A549 treated with AZD9567 at 1 μM for 4 hours (cell line): ENCODE data around the gene NDUFAF3. TPM values are rescaled to one million over a fixed set of nuclear protein-coding genes. Genes with fewer than 3 reads are reported as not detected.

ENCODE experiments used
- total RNA-seq: library from RNA; stranded (reverse); fragments of 200-300 nt; extraction: Qiagen RNA extraction; gene quantifications from 5 replicates; pipeline ENCODE4 v1.2.3, GENCODE V29; 2022; ENCODE audit not compliant: insufficient read depth

NDUFAF3 gene, protein sequence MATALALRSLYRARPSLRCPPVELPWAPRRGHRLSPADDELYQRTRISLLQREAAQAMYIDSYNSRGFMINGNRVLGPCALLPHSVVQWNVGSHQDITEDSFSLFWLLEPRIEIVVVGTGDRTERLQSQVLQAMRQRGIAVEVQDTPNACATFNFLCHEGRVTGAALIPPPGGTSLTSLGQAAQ
- total RNA-seq = 64.2 to 93.5 TPM (median 87.1 TPM) in 5 replicates

GRCh38 chr3:49021813-49022687 lies at the start of gene NDUFAF3:
Gene NDUFAF3, plus strand, starts transcription at chr3:49022121. Its CDS starts 24 bp downstream, at chr3:49022145.

DNA sequence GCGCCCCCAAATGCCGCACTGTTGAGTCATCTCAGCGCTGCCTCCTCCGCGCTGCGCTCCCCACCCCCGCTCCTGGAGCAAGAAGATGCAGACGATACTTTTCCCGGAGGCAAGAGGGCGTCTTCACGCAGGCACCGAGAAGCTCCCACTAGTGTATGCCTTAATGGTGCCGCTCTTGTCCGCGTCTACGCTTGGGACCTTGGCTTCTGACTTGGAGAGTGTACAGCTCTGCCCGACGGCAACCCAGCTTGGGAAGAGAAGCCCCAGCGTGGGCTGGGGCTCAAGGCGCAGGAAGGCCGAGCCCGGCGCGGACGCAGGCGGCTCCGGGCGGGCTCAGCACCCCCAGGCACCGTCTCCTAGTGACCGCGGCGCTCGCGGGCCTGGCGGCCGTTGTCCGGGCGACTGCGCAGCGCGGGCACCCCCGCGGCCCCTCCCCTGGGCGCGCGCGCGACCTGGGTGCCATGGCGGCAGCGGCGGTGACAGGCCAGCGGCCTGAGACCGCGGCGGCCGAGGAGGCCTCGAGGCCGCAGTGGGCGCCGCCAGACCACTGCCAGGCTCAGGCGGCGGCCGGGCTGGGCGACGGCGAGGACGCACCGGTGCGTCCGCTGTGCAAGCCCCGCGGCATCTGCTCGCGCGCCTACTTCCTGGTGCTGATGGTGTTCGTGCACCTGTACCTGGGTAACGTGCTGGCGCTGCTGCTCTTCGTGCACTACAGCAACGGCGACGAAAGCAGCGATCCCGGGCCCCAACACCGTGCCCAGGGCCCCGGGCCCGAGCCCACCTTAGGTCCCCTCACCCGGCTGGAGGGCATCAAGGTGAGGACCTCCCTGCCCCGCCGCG lies 31.9 kb upstream of the NDUFAF3 start, which contains the start of gene P4HTM:
TSS of gene P4HTM (plus strand) at position 446 of the 840 bp plus-strand sequence. CDS start at position 462, 16 bp downstream.

GRCh38 chr3:49007068-49007770 lies 14.7 kb upstream of the NDUFAF3 start, which contains the start of gene WDR6:
Gene WDR6, plus strand, starts transcription at chr3:49007391. Its CDS starts 41 bp downstream, at chr3:49007432.

GRCh38 chr3:49017971-49018706 lies 3.8 kb upstream of the NDUFAF3 start, which contains the start of gene DALRD3:
Gene DALRD3, minus strand, starts transcription at chr3:49018580. Its CDS starts 16 bp downstream, at chr3:49018564.

DNA sequence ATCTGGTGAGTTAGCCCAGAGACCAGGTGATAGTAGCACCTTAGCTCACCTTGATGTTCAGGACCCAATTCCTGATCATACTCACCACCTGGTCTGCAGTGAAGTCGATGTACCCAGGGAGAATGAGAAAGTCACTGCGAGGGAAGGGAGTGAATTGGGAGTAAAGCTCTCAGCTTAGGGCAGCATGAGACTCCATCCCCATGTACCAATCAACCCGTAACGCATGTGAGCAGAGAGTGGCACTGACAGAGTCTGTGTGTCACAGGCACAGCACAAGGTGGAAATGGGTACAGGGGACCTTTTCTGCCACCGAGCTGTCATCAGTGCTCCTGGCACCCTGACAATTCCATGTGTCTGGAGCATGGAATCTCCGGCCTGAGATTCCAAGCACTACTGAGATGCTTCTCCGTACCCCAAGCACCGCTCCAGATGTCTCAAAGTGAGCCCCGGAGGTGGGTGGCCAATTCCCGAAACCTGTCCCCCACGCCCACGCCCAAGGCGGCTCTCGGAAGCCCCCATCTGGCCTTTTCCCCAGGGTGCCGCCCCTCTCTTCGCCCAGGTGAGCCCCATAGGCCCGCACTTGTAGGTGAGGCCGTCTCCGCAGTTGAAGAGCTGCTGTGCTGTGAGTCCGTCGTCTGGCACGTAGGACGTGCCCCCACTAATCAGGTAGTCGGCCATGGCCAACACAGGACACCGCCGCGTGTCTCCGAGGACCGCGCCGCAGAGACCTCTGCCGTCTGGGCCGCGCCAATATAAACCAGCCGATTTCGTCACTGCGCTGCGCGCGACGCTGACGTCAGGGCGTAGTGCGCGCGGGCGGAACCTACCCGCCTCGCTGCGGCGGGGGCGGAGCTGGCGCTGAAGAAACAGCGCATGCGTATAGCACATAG lies 7.0 kb downstream of the NDUFAF3 start, which contains the start of gene IMPDH2:
TSS of gene IMPDH2 (minus strand) at position 726 of the 890 bp plus-strand sequence. CDS start at position 678, 48 bp downstream.

Other genes starting within 250 kb of the NDUFAF3 start
- gene PRKAR2A, start 174.2 kb upstream of the NDUFAF3 start, total RNA-seq = 15.5 to 19.1 TPM (median 18.8 TPM) in 5 replicates
- gene SLC25A20, start 123.2 kb upstream of the NDUFAF3 start, total RNA-seq = 5.8 to 10.4 TPM (median 9.5 TPM) in 5 replicates
- 51.8 to 67.0 TPM (median 55.1 TPM) in 5 replicates for gene ARIH2, start 103.3 kb upstream of the NDUFAF3 start, total RNA-seq
- 17.1 to 20.0 TPM (median 18.3 TPM) in 5 replicates for gene P4HTM, start 31.9 kb upstream of the NDUFAF3 start, total RNA-seq
- gene WDR6, start 14.7 kb upstream of the NDUFAF3 start, total RNA-seq = 62.9 to 82.1 TPM (median 77.8 TPM) in 5 replicates
- gene DALRD3, start 3.5 kb upstream of the NDUFAF3 start, total RNA-seq = 19.8 to 26.3 TPM (median 26.0 TPM) in 5 replicates
- gene IMPDH2, start 7.3 kb downstream of the NDUFAF3 start, total RNA-seq = 128 to 175 TPM (median 165 TPM) in 5 replicates
- 35.3 to 40.4 TPM (median 38.3 TPM) in 5 replicates for gene QRICH1, start 72.0 kb downstream of the NDUFAF3 start, total RNA-seq
- gene QARS1, start 82.6 kb downstream of the NDUFAF3 start, total RNA-seq = 138 to 189 TPM (median 143 TPM) in 5 replicates
- 23.0 to 26.1 TPM (median 24.1 TPM) in 5 replicates for gene USP19, start 98.7 kb downstream of the NDUFAF3 start, total RNA-seq
- 98.2 to 133 TPM (median 104 TPM) in 5 replicates for gene LAMB2, start 110.9 kb downstream of the NDUFAF3 start, total RNA-seq
- gene CCDC71, start 144.2 kb downstream of the NDUFAF3 start, total RNA-seq = 13.6 to 16.8 TPM (median 15.9 TPM) in 5 replicates
- gene KLHDC8B, start 149.5 kb downstream of the NDUFAF3 start, total RNA-seq = 4.2 to 7.4 TPM (median 4.6 TPM) in 5 replicates